ENCODE measurements around the gene ZNF516.

Gene ZNF516

GRCh38 chr18:76357585-76358260 is 137.3 kb downstream of the ZNF516 start:
- DNase-seq, result no peak

- no peak for DNase-seq
Observed at GRCh38 chr18:76357174-76357573, 137.9 kb downstream of the ZNF516 start.

GRCh38 chr18:76356666-76357065 is 138.4 kb downstream of the ZNF516 start:
- no peak for DNase-seq

GRCh38 chr18:76354348-76354747 is 140.7 kb downstream of the ZNF516 start:
- no peak for DNase-seq

GRCh38 chr18:76353500-76353899 is 141.5 kb downstream of the ZNF516 start:
- no peak for DNase-seq

GRCh38 chr18:76353046-76353445 is 142.0 kb downstream of the ZNF516 start:
- no peak for DNase-seq

- no peak for DNase-seq
Observed at GRCh38 chr18:76351961-76352581, 143.0 kb downstream of the ZNF516 start.

GRCh38 chr18:76350134-76351025 is 144.7 kb downstream of the ZNF516 start:
- no peak for DNase-seq

GRCh38 chr18:76349067-76349715 is 145.9 kb downstream of the ZNF516 start:
- DNase-seq, result peak; percentile 68

GRCh38 chr18:76348267-76349066 is 146.6 kb downstream of the ZNF516 start:
- no peak for DNase-seq

- no peak for DNase-seq
Observed at GRCh38 chr18:76347341-76347740, 147.7 kb downstream of the ZNF516 start.

GRCh38 chr18:76346490-76347130 is 148.4 kb downstream of the ZNF516 start:
- no peak for DNase-seq

- no peak for DNase-seq
Observed at GRCh38 chr18:76345901-76346300, 149.1 kb downstream of the ZNF516 start.

GRCh38 chr18:76343938-76344569 is 151.0 kb downstream of the ZNF516 start:
- no peak for DNase-seq

- DNase-seq, result no peak
Observed at GRCh38 chr18:76340410-76340809, 154.6 kb downstream of the ZNF516 start.

- DNase-seq, result no peak
Observed at GRCh38 chr18:76339246-76339620, 155.8 kb downstream of the ZNF516 start.

- DNase-seq, result no peak
Observed at GRCh38 chr18:76338619-76339245, 156.3 kb downstream of the ZNF516 start.

- DNase-seq, result no peak
Observed at GRCh38 chr18:76338088-76338487, 157.0 kb downstream of the ZNF516 start.

GRCh38 chr18:76335859-76336640 is 159.0 kb downstream of the ZNF516 start:
- DNase-seq, result no peak

- DNase-seq, result no peak
Observed at GRCh38 chr18:76328140-76328539, 166.9 kb downstream of the ZNF516 start.

Data from stimulated activated CD4-positive, alpha-beta T cell treated with anti-CD3 and anti-CD28 coated beads, Interleukin-1b, Interleukin-23, amount 100 ng/mL, for 48 hours (primary cell).